Activated effector memory CD4-positive, alpha-beta T cell treated with anti-CD3 and anti-CD28 coated beads, Interleukin-2, amount 50 U/mL, for 16 hours (primary cell): ENCODE results near the gene MDP1.

Experiments used
- DNase-seq: peaks from one replicate; pipeline ENCODE4 v3.0.0-alpha.2; 2020

MDP1 gene

DNA sequence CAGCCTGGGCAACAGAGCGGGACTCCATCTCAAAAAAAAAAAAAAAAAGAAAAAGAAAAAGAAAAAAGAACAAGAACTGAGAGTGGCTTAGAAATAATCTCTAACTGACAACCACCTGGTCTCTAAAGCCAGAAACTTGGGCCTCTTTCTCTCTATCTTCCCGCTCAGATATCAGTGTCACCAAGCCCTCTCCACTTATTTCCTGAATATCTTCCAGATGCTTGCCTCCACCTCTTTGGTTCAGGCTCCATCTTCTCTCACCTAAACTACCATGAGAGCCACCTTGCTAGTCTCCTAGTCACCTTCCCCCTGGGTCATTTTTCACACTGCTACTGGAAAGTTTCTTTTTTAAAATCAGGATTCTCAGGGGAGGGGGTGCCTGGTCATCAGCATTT lies 18.8 kb downstream of the MDP1 start:
- no peak for DNase-seq

DNA sequence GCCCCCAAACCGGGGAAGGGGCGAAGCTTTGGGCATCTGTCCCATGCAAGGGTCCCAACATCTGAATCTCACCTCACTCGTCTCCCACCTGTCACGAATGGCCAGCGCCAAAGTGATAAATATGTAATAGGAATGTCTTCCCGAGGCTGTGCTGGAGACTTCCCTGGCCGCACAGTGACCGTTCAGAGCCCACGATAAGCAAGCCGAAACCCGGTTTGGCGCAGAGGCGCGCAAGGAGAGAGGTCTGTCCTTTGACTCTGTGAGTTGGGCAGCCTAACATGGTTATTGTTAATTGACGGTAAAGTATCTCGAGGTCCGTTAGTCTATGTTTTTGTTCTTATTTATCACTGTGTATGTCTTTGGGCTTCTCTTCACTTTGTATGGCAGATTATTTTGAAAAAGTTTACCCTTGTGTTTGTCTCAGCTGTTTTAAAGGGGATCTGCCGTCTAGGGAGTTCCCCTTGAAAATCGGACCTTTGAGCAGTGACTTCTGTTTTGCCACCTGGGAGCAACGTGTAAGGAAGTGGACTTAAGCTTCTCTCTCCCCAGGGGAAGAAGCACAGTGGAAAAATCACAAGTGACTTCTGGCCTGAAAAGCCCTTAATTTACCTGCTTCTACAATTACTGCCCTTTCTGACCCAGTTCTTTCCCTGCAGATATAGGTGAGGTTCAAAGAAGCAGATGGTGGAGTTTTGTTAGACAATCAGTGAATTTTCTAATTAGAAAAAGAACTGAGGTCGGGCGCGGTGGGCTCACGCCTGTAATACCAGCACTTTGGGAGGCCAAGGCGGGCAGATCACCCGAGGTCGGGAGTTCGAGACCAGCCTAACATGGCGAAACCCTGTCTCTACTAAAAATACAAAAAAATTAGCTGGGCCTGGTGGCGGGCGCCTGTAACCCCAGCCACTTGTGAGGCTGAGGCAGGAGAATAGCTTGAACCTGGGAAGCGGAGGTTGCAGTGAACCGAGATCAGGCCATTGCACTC lies 19.5 kb downstream of the MDP1 start:
- no peak for DNase-seq

DNA sequence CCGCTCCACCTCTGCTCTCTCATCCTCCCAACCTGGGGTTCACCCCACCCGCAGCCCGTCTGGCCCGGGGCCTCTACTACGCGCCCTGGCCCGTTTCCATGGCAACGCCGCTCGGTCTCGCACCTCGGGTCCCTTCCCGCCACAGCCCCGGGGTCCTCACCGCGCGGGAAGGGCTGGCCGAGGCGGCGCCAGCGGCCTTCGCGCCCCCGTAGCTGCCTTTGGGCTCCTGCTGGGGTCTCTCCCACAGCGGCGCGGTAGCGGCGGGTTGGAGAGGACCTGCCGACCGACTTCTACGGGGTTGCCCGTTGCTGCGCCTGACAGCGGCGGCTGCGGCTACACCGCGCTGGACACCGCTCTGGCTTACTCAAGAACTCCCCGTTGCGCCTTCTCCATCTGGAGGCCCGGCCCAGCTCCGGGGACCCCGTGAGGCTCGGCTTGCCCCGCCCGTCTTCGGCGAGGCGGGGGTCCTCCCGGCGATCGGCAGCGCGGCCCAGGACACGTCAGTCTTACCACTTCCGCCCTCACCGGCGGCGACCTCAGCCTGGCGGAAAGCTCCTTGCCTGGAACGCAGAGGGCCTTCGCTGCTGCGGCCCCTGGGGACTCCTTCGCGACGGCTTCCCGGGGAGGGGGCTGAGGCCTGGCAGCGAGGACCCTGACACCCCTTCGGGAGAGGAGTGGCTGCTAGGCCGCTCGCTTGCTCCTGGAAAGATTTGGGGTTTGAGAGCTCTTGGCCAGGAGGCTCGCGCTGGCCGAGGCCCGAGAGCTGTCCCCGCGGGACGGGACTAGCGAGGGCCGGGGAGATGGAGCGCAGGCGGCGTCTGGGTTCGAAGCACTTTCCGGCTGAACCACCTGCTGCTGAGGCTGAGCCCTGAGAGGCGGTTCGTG lies 20.4 kb downstream of the MDP1 start, which contains the start of gene TM9SF1:
Gene TM9SF1 (minus strand): TSS at position 256 of the 885 bp plus-strand sequence. CDS start 422 bp downstream, outside the sequence.
- peak; percentile 95 for DNase-seq

GRCh38 chr14:24194873-24195185 lies 21.0 kb downstream of the MDP1 start:
- DNase-seq, result no peak

DNA sequence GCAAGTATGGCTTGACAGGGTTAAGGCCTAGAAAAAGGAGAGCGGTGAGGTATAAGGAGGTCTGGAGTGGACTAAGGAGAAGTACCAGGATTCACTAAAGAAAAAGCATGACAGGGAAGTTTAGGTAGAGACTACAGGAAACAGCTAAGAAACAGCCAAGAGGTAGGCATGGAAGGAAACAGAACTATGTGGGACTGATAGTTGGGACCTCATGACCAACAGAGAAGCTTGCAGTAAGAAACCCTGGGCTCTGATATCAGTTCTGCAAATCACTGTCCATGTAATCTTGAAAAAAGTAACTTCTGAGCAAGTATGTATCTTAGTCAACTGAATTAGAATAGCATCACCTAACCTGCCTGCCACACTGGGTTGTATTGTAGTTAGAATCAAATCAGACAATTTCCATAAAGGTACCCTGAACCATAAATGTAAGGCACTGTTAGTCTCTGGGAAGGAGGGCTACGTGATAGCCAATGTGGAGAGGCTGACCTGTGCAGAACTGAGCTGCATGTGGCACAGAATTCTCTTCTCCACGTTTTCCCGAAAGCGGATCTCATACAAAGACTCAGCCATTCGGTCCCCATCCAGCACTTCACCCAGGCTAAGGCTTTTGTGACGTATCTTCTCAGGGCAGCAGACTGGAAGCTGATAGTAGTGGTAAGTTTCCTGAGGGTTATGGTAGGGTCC lies 21.5 kb downstream of the MDP1 start:
- no peak for DNase-seq

DNA sequence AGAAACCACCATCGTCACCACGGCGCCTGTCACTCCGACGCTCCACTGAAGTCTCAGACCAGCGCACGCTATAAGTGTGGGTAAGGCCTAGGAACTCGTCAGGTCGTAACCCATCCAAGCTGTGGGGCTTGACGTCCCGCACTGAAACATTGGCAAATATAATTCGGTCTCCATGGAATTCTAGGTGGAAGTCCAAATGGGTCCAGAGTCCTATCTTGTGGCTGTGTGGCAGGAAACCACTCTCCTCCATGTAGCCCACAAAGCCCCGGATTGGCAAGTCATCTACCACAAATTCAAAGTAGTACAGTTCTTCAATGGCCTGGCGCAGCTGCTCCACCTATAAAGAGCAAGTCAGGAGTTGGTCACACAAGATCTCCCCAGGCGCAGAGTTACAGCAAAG lies 22.9 kb downstream of the MDP1 start:
- no peak for DNase-seq

- DNase-seq, result no peak
Measured at GRCh38 chr14:24190416-24190815, 25.4 kb downstream of the MDP1 start.

DNA sequence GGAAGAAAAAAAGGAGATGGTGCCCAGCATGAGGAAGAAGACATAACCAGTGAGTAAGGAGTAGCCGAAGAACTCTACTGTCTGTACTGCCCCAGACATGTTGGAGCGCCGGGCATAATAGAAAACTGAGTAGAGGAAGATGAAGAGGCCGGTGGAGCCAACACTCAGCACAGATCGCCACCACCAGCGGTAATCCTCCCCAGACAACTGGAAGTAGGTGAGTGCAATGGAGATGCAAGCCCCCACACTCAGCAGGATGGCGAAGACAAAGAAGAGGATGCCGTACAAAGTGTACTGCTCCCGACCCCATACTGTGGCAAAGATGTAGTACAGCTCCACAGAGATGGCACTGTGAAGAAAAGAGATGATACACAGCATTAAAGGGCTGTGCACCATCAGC lies 26.4 kb downstream of the MDP1 start:
- DNase-seq, result no peak

DNA sequence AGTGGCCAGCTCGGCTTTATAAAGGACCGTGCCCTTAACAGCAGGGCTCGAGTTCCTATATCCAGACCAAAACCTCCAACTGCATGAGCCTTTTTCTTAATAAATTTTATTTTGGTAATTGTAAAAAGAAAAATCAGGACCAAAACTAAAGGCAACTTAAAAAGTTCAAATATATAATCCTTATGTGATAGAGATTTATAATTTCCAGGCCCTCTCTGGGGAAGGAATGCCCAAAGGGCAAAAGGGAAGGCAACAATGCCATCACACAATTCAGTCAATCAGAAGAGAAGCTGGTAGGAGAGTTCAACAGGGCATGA lies 26.8 kb downstream of the MDP1 start:
- no peak for DNase-seq

GRCh38 chr14:24188251-24189058 lies 27.4 kb downstream of the MDP1 start, which contains the start of gene IPO4:
Gene IPO4 (minus strand): TSS chr14:24188816. CDS start chr14:24188787, 29 bp downstream.
- peak; percentile 98 for DNase-seq

DNA sequence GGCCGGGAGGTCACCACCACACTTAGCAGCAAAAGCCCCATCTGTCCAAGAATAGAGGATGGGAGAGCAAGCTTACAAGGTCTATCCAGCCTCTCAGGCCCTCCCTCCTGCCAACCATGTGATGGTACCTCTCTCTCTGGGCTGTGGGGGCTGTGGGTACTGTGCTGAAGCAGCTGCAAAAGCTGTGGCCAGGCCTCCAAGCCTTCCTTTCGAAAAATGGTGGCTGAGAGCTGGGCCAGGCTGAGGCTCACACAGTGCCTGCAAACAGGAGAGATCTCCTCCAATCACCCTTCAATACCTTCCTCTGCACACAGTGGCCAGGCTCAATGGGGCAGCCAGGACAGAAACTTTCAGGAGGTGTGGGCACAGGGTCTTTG lies 28.3 kb downstream of the MDP1 start:
- no peak for DNase-seq

GRCh38 chr14:24186831-24187538 lies 28.9 kb downstream of the MDP1 start:
- no peak for DNase-seq

- DNase-seq, result no peak
Measured at GRCh38 chr14:24185741-24186140, 30.1 kb downstream of the MDP1 start.

GRCh38 chr14:24185026-24185425 lies 30.8 kb downstream of the MDP1 start:
- no peak for DNase-seq

GRCh38 chr14:24184104-24184970 lies 31.5 kb downstream of the MDP1 start:
- DNase-seq, result no peak

DNA sequence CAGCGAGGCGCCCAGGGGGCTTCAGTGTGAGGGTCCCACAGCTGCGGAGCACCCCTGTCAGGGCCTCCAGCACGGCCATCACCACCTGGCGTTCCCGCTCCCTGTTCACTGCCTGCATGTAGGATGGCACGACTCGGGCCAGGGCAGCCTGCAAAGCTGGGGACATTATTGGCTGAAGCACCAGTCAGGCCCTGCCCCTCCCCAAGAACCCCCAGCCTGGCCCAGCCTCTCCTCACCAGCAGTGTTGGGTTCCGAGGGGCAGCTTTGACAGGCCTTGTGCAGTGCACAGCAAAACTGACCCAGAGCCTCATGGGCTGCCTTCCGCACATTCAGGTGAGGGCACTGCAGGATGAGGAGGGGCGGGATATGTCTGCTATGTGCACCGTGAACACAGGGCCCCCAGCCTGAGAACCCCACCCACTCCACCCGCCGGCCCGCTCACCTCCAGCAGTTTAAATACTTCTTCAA lies 32.8 kb downstream of the MDP1 start:
- DNase-seq, result no peak

- peak; percentile 60 for DNase-seq
Measured at GRCh38 chr14:24182110-24182882, 33.6 kb downstream of the MDP1 start.

GRCh38 chr14:24181371-24182077 lies 34.3 kb downstream of the MDP1 start:
- no peak for DNase-seq
